ENCODE data around the gene TRIO.

GRCh38 chr5:14353726-14354474 lies 210.8 kb downstream of the TRIO start:
- no peak for TF ChIP-seq CTCF (IDR thresholded peaks at IDR 0.05; ENCODE audit: low read length)
- no peak for TF ChIP-seq EZH2phosphoT487 (IDR thresholded peaks at IDR 0.05; ENCODE audit: low read length)
